Measurements from ENCODE around the gene PPARG.

The PPARG gene

DNA sequence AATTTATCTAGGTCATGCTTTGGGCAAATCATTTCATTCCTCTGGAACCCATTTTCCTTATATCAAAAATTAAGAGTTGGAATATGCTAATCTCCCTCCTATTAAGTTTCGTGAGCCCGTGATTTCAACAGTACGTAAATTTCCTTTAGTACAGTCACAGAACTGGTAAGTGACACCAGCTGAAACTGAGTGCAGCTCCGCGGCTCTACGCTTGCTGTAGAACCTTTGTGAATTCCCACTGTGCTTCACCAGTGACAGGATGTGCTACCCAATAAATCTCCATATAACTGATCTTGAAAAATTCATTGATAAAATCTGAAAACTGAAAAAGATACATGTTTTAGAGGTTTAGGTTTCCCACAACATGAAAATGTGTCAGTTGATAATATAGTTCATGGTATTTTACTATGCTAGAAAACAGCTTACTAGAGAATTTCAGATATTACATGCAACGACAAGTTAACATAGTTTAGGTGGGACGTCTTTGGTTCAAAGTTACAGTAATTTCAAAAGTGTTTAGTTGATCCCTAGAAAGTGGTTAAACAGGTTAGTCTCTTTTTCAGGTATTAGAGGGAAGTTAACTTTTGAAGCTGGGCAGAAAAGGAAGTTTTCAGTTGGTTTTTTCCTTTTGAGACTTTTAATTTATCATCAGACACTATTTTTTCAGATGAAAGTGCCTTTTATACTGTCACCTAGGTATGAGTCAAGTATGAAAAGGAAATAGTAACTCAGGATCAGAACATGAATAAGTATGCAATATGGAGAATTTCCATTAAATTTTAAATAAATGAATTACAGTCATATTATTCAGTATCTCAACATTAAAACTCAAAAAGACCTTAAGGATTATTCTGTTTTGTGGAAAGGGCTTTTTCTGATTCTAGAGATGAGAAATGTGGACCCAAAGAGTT, 57.0 kb downstream of the PPARG start:
- no peak for DNase-seq

DNA sequence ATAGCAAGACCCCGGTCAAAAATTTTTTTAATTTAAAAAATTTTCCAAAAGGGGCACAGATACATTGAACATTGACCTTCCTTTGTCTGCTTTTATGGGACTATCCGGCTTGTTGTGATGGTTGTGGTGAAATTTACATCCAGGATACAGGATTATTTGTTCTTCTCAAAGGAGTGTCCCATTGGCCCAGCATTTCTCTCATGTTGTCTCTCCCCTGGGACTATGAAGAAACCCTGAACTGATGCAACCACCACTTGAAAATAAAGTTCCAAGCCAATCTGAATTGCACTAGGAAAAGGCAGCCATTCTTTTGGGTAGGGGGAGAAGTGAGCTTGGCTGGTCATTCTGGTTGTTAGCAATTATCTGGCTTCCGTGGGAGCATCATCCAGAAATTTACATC, 58.4 kb downstream of the PPARG start:
- DNase-seq, result no peak

DNA sequence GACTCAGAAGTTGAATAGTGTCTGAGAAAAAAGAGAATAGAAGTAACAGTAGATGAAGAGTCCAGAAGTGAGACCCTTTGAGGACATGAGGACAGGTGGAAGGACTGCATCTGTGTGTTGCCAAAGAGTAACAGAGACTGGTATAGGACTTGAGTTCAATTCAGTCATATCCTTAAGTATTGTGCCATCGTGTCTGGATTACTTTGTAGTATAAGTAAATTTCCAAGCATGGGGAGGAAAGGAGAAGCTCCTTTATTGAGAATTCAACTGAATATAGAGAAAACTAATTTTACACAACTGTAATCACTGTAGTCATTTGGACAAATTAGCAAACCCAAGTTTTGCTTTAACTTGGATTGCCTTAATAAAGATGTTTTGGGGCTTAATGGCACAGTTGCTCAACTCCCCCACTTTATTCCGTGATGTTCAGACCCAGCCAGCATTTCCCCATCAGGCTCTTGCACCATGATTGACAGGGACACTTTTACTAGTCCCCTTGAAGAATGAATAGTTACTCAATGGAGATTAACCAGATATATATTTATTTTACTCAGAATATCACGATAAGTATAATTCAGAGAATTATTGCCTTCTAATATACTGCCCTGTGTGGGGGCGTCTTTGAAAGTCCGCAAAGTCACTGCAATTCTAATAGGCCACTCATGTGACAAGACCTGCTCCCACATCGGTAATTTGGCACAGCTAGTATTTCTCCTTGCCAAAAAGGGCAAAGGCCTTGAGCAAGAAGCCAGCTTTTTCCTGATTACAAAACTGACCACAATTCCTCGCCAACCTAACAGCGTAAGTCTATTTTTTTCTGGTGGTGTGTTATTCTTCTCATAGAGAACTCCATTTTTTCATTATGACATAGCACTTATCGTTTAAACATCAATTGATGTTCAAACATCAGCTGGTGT, 61.3 kb downstream of the PPARG start:
- no peak for DNase-seq

DNA sequence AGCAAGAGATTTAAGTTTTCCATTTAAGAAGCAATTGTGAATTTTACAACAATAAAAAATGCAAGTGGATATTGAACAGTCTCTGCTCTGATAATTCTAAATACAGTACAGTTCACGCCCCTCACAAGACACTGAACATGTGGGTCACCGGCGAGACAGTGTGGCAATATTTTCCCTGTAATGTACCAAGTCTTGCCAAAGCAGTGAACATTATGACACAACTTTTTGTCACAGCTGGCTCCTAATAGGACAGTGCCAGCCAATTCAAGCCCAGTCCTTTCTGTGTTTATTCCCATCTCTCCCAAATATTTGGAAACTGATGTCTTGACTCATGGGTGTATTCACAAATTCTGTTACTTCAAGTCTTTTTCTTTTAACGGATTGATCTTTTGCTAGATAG, 62.3 kb downstream of the PPARG start:
- DNase-seq, result no peak

DNA sequence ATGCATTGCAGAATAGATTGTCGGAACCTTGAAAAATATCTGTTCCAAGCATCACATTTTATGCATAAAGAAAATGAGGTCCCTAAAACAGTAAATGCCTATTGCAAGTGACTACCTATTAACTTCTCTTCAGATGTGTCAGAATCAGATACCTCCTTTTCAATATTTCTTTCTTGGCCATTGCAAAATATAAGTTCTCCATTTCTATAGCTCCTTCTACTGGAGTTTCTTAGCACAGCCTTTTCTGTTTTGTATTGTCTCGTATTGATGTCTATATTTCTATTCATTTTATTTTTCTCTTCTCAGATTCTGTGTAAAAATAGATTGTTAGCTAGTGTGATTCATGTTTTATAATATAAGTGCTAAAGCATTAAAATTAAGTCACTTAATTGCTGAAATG, 63.4 kb downstream of the PPARG start:
- DNase-seq, result no peak

DNA sequence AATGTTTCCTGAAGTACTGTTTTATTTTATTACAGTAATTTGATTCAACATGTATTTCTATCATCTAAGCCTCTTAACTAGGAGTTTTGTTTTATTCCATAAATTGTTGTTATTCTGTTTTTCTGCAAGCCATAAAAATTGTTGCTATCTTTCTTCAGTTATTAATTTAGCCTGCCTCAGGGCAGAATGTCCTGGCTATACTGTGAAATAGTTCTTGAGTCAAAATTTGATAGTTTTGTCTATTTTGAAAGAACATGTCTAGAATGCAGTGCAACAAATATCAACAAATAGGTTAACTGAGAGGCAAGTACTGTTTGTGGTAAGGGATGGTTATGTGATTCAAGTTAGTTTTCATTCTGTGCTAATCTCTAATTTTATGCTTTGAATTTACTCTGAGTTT, 63.9 kb downstream of the PPARG start:
- no peak for DNase-seq

DNA sequence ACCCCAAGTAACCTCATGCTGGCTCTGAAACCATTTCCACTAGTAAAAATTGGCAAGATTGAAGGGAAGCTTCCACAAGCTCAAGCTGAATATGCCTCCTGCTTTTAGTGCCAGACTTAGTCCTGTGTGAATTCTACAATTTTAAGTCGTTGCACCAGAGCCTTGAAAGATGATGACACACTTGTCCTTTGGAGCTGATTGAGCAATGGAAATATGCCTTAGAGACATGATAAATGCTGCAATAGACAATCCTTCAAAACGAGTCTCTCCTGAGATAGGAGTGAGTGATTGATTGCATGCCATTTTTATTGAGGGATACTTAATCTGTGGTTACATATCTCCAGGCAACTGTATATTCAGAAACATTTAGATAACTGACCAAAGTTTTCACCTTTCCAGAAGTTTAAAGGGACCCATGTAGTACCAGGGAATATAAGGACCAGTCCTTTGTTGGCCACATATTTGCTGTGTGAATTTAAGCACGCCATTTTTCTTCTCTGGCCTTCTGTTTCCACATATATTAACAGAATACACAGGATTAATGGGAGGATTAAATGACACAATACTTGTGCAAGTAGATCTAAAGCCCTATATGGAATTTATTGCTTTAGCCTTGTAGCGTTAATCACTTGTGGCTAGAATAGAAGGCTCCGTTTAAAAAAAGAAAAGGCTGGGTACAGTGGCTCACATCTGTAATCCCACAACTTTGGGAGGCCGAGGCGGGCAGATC, 65.1 kb downstream of the PPARG start:
- DNase-seq, result no peak

DNA sequence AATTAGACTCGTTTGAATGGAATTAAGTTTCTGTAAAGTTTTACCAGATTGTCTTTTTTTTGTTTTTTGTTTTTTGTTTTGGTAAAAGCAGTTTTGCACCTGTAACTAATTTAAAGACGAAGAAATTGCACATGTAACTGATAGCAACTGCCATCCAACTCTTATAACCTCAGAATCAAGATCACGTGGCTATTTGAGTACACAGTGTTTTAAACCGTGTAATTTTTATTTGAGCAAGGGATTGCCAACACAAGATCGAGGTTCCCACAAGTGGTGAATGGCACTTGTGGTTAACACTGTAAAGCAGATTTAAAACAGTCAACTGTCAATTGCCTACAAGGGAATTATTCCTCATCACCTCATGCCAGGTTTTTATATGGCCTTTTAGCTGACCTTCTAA, 67.3 kb downstream of the PPARG start:
- DNase-seq, result no peak

DNA sequence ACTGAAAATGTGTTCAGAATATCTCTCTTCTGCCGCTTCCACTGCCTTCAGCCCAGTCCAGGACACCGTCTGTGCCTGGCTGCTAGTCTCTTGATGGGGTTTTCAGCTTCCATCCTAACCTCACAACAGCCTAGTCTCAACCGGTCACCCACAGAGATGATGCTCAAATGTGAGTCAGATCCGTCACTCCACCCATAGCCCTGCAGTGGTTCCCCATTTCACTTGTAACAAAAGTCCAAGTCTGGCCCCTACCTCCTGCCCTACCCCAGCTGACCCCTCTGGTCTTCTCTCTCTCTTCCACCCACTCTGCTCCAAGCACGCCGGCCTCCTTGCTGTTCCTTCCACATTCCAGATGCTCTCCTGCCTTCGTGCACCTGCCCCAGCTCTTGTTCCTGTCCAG, 68.1 kb downstream of the PPARG start:
- DNase-seq, result no peak

DNA sequence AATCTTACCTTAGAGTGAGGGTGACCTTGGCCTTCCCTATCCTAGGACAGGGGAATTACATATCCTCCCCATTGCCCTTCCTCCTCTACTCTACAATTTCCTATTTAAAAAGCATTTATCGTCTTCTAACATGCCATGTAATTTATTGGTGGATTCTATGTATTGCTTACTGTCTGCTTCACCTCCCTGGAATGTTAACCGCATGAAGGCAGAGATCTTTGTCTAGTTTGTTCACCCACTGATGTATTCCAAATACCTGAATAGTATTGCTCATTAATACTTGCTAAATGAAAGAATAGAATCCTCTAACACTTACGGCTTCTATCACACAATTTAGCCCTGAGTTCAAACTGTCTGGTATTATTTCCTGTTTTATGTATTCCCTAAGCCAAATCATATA, 68.6 kb downstream of the PPARG start:
- DNase-seq, result no peak

DNA sequence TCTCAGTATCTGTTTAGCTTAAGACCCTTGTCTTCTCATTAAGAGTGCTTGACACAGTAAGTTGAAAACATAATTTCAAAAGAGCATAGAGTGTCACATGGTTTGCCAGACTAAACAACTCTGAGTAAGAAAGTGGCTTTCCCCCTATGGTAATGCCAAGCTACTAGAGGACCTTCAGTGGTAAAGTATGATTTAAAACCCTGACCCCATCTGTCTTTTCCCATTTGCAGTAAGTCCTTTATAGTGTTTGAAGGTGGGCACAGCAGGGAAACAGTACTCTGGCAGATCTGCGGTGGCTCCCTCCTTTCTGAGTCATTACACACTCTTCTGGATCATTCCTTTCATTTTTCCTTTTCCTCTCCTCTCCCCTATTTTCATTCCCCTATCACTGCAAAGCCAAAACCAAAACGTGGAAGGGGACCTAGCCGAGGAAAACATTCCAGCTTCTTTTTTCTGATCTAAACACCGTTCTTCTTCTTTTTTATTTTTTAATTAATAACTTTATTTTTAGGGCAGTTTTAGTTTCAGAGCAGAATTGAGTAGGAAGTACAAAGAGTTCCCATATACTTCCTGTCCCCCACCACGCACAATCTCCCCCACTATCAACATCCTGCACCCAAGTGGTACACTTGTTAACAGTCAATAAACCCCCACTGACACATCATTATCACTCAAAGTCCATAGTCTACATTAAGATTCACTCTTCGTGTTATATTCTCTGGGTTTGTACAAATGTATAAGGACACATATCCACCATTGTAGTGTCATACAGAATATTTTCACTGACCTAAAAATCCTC, 74.7 kb downstream of the PPARG start:
- DNase-seq, result no peak

DNA sequence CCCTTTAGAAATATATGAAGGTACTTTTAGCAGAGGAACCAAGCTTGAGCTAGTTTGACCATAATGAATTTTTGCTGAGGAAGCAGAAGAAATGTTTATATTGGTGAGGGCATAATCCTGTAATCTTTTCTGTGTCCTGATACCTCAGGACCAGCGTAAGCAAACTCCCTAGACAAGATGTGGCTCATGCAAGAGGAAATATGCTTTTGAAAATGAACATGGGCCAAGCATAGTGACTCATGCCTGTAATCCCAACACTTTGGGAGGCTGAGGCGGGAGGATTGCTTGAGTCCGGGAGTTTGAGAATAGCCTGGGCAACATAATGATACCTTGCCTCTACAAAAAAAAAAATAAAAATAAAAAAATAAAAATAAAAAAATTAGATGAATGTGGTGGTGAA, 78.5 kb downstream of the PPARG start:
- DNase-seq, result no peak

DNA sequence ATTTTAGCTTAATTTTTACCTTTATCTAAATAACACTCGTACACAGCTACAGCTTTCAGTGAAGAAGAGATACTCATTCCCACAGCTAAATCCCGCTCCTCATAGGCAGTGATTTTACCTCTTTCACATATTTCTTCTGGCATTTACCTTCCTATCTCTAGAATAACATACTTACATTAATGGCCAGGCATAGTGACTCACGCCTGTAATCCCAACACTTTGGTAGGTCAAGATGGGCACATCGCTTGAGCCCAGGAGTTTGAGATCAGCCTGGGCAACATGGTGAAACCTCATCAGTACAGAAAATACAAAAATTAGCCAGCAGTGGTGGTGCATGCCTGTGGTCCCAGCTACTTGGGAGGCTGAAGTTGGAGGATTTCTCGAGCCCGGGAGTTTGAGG, 80.2 kb downstream of the PPARG start:
- no peak for DNase-seq

DNA sequence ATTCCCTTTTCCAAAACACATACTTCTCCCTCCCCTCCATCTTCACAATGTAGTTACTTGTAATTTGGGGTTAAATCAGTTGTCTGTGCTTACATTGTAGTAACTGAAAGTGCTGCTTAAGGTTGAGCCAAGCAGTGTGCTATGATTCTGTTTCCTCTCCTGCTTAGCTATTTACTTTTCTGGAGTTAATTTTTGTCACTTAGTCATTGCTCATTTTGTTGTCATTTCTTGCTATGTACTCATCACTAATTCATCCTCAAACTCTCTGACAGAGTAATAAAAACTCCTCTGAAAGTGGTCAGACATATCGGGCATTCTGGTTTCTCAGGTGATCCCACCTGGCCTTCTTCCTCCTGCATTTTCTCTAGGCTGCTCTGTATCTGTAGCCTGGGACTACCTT, 80.7 kb downstream of the PPARG start:
- DNase-seq, result no peak

DNA sequence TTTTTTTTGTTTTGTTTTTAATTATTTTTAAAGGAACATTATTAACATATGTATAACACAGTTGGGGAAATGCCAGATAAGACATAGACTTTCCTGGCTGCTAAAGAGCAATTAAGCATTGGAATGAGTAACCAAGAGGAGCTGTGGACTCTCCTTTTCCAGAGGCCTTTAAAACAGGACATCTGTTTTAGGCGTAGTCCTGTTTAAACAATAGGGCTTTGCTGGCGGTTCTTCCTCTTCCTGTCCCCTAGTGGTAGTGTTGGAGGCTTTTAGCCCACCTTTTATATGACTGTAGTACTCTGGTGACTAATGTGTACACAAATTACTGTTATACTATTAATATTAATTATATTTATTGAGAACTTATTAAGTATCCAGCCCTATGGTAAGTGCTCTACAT, 81.9 kb downstream of the PPARG start:
- DNase-seq, result no peak

DNA sequence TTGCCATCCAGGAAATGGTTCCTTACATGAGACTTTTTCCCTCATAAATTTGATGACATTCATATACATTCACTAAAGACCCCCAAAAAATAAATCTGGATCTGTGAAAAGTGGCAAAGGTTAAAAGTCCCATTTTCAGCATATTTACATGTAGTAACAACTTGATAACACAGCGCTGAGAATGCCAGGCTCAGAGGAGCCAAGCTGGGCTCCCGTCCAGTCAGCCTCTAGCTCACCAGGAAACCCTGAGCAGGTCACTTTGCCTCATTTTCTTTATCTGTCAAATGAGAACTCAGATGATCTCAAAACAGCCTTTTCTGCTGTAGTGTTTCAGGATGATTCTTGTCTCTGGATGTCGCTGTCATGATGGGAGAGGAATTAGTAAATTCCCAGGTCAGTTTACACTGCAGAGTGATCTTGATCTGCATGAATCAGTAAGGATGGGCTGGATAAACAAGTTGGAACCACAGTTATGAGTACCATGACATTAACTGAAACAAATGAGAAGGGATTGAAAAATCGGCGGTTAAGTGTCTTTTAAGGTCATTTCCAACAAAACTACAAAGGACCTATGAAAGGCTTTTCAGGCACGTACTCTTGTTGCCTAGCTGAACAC, 82.8 kb downstream of the PPARG start:
- DNase-seq, result no peak

DNA sequence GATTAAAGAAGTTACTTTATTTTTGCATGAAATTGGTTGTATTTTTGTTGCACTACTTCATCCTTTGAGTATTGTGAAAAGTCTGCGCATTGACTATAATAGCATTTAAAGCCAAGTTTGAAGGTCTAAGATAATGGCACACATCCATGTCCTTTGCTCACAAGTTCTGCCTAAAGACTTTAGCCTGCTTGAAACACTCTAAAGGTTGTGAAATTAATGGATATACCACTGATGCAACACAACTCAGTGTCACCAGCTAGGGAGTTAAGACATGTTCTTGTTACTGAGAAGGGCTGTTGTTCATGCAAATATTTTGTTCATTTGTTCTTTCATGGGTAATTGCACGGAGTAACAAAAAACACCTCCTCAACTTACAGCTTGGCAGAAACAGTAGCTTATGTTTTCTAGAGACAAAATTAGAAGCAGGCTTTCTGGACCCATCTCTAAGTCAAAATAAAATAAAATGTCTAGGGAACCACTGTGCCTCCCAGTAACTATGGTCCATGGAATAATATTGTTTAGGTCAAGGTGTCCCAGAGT, 83.9 kb downstream of the PPARG start:
- DNase-seq, result no peak

DNA sequence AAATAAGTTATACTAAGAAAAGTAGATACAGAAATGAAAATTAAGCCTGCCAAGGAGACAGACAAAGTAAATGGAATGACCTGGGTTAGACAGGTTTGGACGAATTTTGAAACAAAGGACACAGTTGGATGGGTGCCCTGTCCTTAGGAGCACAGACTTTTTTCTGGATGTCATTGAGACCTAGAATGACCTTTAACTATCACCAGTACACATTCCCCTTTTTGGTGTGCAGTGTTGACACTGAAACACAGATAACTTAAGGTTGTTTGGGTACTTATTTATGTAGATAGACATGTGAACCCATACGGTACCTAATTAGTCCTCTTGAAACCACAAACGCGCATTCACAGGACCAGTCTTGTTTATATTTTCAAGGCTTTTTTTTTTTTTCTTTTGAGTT, 86.7 kb downstream of the PPARG start:
- no peak for DNase-seq

DNA sequence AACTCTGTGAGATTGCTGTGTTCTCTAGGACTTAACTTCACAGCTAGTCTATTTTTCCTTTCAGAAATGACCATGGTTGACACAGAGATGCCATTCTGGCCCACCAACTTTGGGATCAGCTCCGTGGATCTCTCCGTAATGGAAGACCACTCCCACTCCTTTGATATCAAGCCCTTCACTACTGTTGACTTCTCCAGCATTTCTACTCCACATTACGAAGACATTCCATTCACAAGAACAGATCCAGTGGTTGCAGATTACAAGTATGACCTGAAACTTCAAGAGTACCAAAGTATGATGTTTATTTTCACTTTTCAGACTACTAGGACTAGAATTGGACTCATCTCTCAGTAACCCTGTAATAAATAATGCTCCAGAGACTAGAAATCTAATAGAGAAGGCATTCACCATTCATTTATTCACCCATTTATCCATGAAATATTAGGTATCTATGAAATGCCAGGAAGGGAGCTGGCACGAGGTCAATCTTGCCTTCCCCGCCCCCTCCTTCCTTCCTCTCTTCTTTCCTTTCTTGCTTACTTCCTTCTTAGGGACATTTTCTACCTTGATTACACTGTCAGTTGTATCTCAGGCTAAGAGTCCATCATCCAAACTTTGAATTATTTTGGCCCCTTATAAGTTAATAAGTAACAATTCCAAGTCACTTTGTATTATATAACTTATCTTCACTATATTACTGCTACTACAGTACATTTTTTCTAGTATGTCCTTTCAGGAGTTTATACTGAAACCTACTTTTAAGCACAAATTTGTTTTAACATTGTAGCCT, 91.0 kb downstream of the PPARG start:
- DNase-seq, result no peak

DNA sequence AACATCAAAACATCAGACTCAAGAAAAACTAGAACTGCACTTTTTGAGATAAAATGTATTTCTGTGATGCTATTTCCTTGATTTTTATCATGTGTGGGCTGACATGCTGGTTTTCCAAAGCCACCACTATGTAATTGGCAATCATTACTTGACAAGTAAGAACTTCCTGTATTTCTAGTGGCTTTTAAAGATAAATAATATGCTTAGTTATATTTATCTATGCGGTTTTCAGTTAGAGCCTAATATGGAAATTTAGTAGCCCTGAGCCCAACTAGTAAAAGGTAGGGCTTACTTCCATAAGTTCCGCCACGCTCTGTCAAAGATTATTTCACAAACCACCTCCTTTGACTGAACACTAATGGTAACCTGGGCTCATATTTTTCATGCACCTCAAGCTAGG, 91.6 kb downstream of the PPARG start:
- no peak for DNase-seq

DNA sequence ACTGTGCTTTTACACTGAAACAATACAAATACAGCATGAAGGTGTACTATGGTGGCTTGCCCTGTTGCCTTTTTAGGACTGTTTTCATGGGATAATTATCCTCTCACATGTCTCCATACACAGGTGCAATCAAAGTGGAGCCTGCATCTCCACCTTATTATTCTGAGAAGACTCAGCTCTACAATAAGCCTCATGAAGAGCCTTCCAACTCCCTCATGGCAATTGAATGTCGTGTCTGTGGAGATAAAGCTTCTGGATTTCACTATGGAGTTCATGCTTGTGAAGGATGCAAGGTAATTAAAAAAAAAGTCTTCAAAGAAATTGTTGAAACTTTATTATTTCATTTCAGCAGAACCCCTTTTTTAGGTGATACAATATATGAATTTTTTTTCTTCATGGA, 92.3 kb downstream of the PPARG start:
- no peak for DNase-seq

All from SW 1271 (cell line).